ENCODE measurements around the gene SPIN2B.

- TF ChIP-seq JUND (IDR thresholded peaks at IDR 0.05; ENCODE audit: low read depth, low read length) (no peak), ELK1 (IDR thresholded peaks at IDR 0.05; ENCODE audit: low read depth, low read length) (no peak), CTCF (IDR thresholded peaks at IDR 0.05 in 2 of 3, conservative IDR thresholded peaks at IDR 0.05 in 1 of 3; ENCODE audit: control insufficient read depth in 2 of 3, extremely low read depth in 1 of 3, insufficient read depth in 1 of 3, low read depth in 3 of 3, low read length in 3 of 3) (no peak), NR2C2 (IDR thresholded peaks at IDR 0.05; ENCODE audit: borderline replicate concordance, control insufficient read depth, insufficient read length, low read depth) (no peak), PAX5 (IDR thresholded peaks at IDR 0.05; ENCODE audit: borderline replicate concordance, low read depth, low read length) (no peak), ATF2 (IDR thresholded peaks at IDR 0.05; ENCODE audit: low read length) (no peak), POLR2A (IDR thresholded peaks at IDR 0.05; ENCODE audit: low read depth, low read length) (no peak), EP300 (IDR thresholded peaks at IDR 0.05; ENCODE audit: borderline replicate concordance in 1 of 2, control insufficient read depth in 1 of 2, low read depth in 2 of 2, low read length in 2 of 2) (no peak), CEBPB (IDR thresholded peaks at IDR 0.05; ENCODE audit: borderline replicate concordance in 1 of 2, low read depth in 2 of 2, low read length in 2 of 2) (no peak), POLR2AphosphoS5 (IDR thresholded peaks at IDR 0.05; ENCODE audit: low read length) (no peak), ZNF24 (IDR thresholded peaks at IDR 0.05) (no peak)
These were observed 46.9 kb downstream of the SPIN2B start for GRCh38 chrX:57074458-57074857.

Data from GM12878 (cell line).